Endothelial cell (in vitro differentiated cells): ENCODE data around the gene VAV1. TPM values are rescaled to one million over a fixed set of nuclear protein-coding genes. Genes with fewer than 3 reads are reported as not detected.

Experiments
- DNase-seq: peaks from one replicate; pipeline ENCODE4 v3.0.0; 2021; ENCODE audit warnings: low spot score
- H3K27ac Mint-ChIP-seq: one replicate; pipeline ENCODE4 v1.8.0; 2021; ENCODE audit warnings: mixed read lengths, inconsistent platforms; ENCODE audit not compliant: unreplicated experiment
- H3K27me3 Mint-ChIP-seq: one replicate; pipeline ENCODE4 v1.8.0; 2021; ENCODE audit warnings: mild to moderate bottlenecking, moderate library complexity, mixed read lengths, inconsistent platforms; ENCODE audit not compliant: unreplicated experiment
- H3K36me3 Mint-ChIP-seq: one replicate; pipeline ENCODE4 v1.8.0; 2021; ENCODE audit warnings: mild to moderate bottlenecking, low read depth, mixed read lengths, inconsistent platforms; ENCODE audit not compliant: unreplicated experiment
- H3K4me1 Mint-ChIP-seq: one replicate; pipeline ENCODE4 v1.8.0; 2021; ENCODE audit warnings: mild to moderate bottlenecking, mixed read lengths, inconsistent platforms; ENCODE audit not compliant: unreplicated experiment
- H3K4me3 Mint-ChIP-seq: one replicate; pipeline ENCODE4 v1.8.0; 2021; ENCODE audit warnings: mild to moderate bottlenecking, mixed read lengths, inconsistent platforms; ENCODE audit not compliant: unreplicated experiment
- H3K9me3 Mint-ChIP-seq: one replicate; pipeline ENCODE4 v1.8.0; 2021; ENCODE audit warnings: mixed read lengths, inconsistent platforms; ENCODE audit not compliant: unreplicated experiment
- total RNA-seq: library from RNA; stranded (reverse); fragmentation: NEBNext Ultra II Directional; extraction: Animal tissue kit (Norgen Biotek cat#: 25700); gene quantifications from one replicate; pipeline ENCODE4 v1.2.1, GENCODE V29; 2021; ENCODE audit not compliant: unreplicated experiment
- TF ChIP-seq, protein P1 (sequence below): fragments of 200-600 bp; sonication (generic); IDR thresholded peaks from one replicate; pipeline ENCODE4 v1.5.0; 2021; ENCODE audit warnings: antibody characterized with exemption; ENCODE audit not compliant: unreplicated experiment

Gene VAV1
- total RNA-seq, 1 donor from 2014 or later, result not detected

DNA sequence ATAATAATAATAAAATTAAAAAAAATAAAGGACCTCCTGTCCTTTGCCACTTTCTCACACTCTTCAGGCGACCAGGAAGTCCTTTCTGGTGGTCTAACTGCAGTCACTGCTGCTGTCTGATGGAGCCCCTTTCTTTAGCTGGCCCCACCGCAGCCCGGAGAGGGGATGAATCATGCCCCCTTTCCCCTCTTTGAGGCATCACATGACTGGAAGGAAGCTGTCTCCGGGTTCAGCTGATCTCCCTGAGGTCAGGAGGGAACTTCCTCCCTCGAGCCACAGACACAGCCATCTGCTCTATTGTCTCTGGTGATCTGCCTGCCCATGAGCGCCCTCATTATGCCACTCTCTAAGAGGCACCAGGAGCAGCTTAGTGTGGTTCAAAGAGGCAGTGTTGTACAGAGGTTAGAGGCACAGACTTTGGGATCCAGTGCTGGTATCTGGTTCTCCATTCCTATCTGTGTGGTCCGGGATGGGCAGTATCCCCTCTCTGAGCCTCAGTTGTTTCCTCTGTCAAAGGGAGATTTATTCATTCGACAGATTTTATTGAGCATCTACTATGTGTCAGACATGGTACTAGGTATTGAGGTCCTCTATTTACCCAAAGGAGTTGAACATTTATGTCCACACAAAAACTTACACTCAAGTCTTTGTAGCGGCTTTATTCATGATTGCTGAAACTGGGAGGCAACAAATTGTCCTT, 30.0 kb downstream of the VAV1 start:
- peaks cover 10% of the 10 kb centered on the region for H3K36me3 Mint-ChIP-seq
- no peaks in the 10 kb centered on the region for H3K4me1 Mint-ChIP-seq
- H3K4me3 Mint-ChIP-seq, result no peak overlapping the region
- peaks cover 8% of the 10 kb centered on the region for H3K27me3 Mint-ChIP-seq
- no peak for DNase-seq
- H3K9me3 Mint-ChIP-seq, result peaks cover 24% of the 10 kb centered on the region
- H3K27ac Mint-ChIP-seq, result no peak overlapping the region
- TF ChIP-seq, protein P1, sequence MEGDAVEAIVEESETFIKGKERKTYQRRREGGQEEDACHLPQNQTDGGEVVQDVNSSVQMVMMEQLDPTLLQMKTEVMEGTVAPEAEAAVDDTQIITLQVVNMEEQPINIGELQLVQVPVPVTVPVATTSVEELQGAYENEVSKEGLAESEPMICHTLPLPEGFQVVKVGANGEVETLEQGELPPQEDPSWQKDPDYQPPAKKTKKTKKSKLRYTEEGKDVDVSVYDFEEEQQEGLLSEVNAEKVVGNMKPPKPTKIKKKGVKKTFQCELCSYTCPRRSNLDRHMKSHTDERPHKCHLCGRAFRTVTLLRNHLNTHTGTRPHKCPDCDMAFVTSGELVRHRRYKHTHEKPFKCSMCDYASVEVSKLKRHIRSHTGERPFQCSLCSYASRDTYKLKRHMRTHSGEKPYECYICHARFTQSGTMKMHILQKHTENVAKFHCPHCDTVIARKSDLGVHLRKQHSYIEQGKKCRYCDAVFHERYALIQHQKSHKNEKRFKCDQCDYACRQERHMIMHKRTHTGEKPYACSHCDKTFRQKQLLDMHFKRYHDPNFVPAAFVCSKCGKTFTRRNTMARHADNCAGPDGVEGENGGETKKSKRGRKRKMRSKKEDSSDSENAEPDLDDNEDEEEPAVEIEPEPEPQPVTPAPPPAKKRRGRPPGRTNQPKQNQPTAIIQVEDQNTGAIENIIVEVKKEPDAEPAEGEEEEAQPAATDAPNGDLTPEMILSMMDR, result no peak

DNA sequence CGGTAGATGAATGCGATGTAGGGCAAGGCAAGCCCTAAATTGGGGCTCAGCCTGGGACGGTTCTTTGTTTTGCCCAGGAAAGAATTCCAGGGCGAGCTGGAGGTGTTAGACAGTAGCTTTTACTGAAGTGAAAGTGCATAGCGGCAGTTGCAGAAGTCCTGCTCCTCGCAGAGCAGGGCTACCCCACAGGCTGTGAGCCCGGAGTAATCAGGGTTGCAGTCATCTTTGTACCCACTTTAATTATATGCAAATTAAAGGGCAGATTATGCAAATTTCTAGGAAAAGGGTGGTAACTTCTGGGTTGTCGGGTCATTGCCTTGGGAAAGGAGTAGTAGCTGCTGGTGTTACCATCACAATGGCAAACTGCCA, 30.5 kb downstream of the VAV1 start:
- no peak for DNase-seq
- TF ChIP-seq, protein P1, result no peak
- no peak overlapping the region for H3K4me3 Mint-ChIP-seq
- peaks cover 10% of the 10 kb centered on the region for H3K36me3 Mint-ChIP-seq
- H3K27ac Mint-ChIP-seq, result no peak overlapping the region
- no peaks in the 10 kb centered on the region for H3K4me1 Mint-ChIP-seq
- peaks cover 8% of the 10 kb centered on the region for H3K27me3 Mint-ChIP-seq
- peaks cover 24% of the 10 kb centered on the region for H3K9me3 Mint-ChIP-seq

DNA sequence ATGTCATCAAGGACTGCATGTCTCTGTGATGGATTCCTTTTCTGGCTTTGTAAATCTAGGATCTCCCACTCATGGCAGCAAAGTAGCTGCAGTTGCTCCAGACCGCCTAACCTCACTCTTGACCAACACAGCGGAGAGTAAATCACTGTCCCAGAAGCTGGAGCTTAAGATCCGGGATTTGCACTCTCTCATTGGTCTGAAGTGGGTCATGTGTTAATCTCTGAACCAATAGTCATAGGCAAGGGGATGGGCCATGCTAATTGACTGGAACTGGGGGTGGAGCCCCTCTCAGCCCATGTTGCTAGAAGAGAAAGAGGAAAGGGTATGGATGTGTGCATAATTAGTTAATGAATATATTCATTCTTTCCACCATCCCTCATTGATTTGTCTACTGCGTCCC, 34.0 kb downstream of the VAV1 start:
- TF ChIP-seq, protein P1, result no peak
- Mint-ChIP-seq H3K36me3 (peaks cover 23% of the 10 kb centered on the region), H3K4me3 (peak overlapping the region; percentile 37), H3K27ac (no peak overlapping the region), H3K9me3 (peaks cover 33% of the 10 kb centered on the region), H3K4me1 (no peaks in the 10 kb centered on the region), H3K27me3 (peaks cover 9% of the 10 kb centered on the region)
- no peak for DNase-seq

DNA sequence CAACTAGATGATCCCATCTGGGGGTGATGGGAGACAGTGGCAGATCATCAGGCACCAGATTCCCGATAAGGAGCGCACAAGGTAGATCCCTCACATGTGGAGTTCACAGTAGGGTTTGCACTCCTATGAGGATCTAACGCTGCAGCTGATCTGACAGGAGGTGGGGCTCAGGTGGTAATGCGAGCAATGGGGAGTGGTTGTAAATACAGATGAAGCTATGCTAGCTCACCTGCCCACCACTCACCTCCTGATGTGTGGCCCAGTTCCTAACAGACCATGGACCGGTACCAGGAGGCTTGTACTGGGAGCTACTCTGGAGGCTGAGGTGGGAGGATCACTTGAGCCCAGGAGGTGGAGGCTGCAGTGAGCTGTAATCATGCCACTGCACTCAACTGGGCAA, 34.8 kb downstream of the VAV1 start:
- H3K9me3 Mint-ChIP-seq, result peaks cover 40% of the 10 kb centered on the region
- H3K4me3 Mint-ChIP-seq, result no peak overlapping the region
- no peak overlapping the region for H3K27ac Mint-ChIP-seq
- no peaks in the 10 kb centered on the region for H3K4me1 Mint-ChIP-seq
- H3K36me3 Mint-ChIP-seq, result peaks cover 26% of the 10 kb centered on the region
- no peak for DNase-seq
- H3K27me3 Mint-ChIP-seq, result peaks cover 9% of the 10 kb centered on the region
- TF ChIP-seq, protein P1, result no peak

DNA sequence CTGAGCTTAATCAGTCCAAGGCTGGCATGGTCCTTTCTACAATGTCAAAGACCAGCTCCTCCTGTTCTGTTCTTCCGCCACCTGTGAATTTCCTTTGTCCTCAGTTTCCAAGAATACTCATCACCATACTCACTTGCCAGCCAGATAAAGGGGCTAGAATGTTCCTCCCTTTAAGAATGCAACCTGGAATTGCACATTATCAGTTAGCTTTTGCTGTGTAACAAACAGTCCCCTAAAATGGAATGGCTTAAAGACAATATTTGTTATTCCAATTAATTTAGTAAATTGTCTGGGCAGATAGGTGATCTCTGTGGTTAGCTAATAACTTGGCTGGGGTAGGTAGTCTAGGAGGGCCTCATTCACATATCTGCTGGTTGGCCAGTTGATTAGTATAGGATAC, 36.0 kb downstream of the VAV1 start:
- Mint-ChIP-seq H3K9me3 (peaks cover 33% of the 10 kb centered on the region), H3K27ac (no peak overlapping the region), H3K36me3 (peaks cover 26% of the 10 kb centered on the region), H3K4me1 (no peaks in the 10 kb centered on the region), H3K4me3 (no peak overlapping the region), H3K27me3 (peaks cover 9% of the 10 kb centered on the region)
- TF ChIP-seq, protein P1, result no peak
- no peak for DNase-seq
